HEK293 (cell line): ENCODE data around the gene CIDEB.

Source experiments
- HOXA7 ChIP-seq: sonication (generic); formaldehyde crosslinking; IDR thresholded peaks from 2 replicates; pipeline ENCODE4 v1.8.1; 2022; ENCODE audit warnings: missing genetic modification reagents, borderline replicate concordance
- PRDM10 ChIP-seq: fragments of 450-650 bp; formaldehyde crosslinking; IDR thresholded peaks from 2 replicates; pipeline ENCODE4 v1.5.1; 2016; ENCODE audit warnings: missing biosample characterization, missing genetic modification characterization
- PRDM4 ChIP-seq: fragments of 450-650 bp; formaldehyde crosslinking; IDR thresholded peaks from 2 replicates; pipeline ENCODE4 v1.5.1; 2017; ENCODE audit warnings: missing biosample characterization, missing genetic modification characterization
- ZNF16 ChIP-seq: fragments of 450-650 bp; formaldehyde crosslinking; IDR thresholded peaks from 2 replicates; pipeline ENCODE4 v1.5.1; 2016; ENCODE audit warnings: low read depth, missing biosample characterization, missing genetic modification characterization
- ZNF174 ChIP-seq: fragments of 450-650 bp; formaldehyde crosslinking; IDR thresholded peaks from 2 replicates; pipeline ENCODE4 v1.5.0; 2017; ENCODE audit warnings: missing biosample characterization, mild to moderate bottlenecking, missing genetic modification characterization
- ZNF24 ChIP-seq: fragments of 450-650 bp; formaldehyde crosslinking; IDR thresholded peaks from 2 replicates; pipeline ENCODE4 v1.5.1; 2016; ENCODE audit warnings: missing biosample characterization, missing genetic modification characterization

GRCh38 chr14:24316597-24316950 is 8.8 kb upstream of the CIDEB start:
- TF ChIP-seq PRDM4 (tag by site-specific recombination) (no peak), ZNF174 (tag by site-specific recombination) (no peak), ZNF24 (tag by site-specific recombination) (no peak), HOXA7 (CRISPR knock-in tag) (no peak), ZNF16 (no peak), PRDM10 (no peak)
